Stimulated activated naive CD4-positive, alpha-beta T cell treated with Interleukin-2 at 50 U/mL for 16 hours (primary cell): ENCODE data around the gene SLC43A1.

Source experiments
- DNase-seq: peaks from one replicate; lab custom pipeline; 2025; lab: John Stamatoyannopoulos, UW

SLC43A1 gene

DNA sequence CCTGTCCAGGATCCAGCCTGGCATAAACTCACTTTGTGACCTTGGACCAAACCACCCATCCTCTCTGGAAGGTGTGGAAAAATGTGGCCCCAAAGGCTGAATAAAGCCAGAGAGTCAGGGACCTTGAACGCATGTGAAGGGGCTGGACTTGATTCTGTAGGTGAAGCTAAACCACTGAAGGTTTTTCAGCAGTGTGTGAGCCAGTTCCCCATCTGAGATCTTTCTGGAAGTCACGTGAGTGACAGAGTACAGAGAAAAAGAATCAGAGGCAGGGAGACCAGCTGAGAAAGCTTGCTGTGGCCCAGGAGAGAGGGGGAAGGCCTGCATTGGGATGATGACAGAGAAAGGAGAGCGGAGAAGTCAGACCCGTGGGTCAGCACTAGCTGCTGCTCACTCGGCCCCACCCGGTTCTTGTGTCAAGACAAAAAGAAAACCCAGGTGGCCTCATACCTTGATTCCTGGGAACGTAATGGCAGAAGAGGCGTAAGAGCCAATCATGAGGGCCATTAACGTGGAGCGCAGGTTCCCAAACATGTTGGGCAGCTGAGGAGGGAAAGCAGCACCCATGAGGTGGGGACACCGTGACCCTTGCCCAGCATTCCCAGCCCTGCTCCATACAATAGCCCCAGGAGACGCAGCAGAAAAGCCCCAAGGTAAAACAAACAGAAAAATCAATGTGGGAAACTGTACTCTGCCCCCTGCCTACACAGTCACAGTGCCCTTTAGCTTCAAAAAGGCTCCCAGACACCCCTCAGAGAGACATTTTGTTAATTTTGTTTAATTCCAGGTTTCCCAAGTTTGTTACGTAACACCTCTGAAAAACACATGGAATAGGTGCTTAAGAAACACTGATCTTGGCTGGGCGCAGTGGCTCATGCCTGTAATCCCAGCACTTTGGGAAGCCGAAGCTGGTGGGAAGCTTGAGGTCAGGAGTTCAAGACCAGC is 17.9 kb downstream of the SLC43A1 start:
- DNase-seq: no peak

DNA sequence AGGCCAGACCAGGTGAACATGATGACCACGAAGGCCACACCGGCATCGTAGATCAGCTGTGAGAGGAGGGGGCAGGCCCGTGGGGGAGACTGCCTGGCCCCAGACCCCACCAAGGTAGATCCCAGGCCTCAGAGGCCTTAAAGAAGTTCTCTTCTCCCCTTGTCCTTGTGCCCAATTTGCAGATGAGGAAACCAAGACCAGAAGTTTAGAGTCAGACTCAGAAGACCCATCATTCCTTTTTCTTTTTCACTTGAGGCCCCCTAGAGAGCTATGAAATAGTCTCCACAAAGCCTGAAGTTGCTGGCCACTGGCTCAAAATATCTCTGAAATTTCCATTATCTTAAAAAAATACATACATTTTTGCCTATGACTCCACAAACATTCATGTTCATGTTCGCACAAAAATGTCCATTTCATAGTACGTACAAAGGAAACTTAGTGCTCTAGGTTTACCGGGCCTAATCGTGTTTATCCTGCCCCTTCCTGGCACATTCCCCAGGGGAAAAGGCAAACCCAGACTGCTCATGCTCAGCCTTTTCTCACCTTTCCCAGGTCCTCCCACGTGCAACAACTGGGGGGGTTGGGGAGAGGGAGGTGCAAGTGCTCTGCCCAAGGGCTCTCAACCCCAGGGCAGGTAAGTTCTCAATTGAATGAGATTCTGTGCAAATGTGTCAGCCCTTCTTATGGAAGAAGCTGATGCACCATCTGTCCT is 19.2 kb downstream of the SLC43A1 start:
- DNase-seq: no peak

DNA sequence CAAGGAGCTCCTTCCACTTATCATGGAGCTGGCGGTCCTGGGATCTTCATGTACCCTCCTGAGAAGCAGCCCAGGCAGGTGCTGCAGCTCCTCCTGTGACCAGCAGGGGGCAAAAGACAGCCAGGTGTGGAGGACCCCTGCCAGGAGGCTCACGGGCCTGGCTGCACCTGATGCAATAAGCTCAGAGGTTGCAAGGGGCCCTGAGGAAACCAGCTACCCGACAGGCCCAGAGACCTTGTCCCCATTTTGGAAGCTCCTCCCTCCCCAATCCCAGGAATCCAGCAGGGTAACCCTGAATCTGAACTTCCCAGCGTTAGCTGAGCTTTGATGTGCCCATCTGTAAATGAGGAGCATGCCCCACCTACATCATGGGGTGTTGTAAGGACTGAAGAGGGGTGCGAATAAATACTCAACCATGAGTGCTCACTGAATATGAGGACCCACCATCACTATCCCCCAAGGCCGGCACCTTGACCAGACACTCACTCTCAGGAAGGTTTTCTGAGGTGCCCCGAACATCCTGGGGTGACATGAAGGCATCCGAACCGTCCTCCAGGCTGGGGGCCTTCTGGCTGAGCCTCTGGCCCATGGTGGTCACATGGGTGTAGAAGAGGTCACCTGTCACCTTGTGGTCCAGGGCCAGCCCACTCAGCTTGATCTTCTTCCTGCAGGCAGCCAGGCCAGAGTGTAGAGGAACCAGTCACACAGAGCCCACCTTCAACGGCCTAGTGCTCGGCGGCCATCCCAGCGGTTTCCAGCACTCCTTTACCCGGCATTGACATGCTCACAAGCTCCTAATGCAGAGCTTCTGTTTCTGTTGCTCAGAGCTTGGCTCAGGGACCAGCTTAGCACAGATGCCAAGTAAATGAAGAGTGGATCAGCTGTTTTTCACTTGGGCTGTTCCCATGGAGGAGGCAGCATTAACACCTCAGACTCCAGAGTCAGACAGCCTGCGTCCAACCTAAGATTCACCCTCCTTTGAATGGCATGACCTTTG is 21.7 kb downstream of the SLC43A1 start:
- peak; percentile 74 for DNase-seq

DNA sequence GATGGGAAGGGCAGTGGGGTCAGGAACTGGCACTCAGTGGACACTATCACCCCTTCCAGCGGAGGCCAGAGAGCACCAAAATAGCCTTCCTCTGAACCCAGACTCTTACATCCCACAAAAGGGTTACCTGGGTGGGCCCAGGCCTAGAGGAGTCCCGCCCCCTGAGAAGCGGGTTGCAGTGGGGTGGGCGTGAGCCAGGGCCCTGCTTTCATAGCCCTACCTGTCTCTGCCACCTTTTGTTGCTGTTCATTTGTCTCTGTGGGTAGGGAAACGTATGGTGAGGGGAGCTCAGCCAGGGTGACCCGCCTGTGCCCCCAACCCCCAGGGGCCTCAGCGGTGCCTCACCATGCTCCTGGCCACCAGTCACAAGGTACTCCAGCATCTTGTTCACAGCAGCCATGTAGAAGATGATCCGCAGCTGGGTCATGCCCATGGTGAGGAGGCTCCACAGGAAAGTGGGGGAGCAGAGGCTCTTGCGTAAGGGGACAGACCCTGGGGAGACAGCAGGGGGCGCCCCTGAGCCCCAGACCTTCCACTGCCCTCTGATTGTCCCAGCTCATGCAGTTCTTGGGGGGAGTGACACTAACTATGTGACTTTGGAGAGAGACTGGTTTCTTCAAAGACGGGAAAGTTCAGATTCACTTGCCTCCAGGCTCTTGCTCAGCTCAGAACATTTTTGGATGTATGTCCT is 24.0 kb downstream of the SLC43A1 start:
- peak; percentile 34 for DNase-seq

DNA sequence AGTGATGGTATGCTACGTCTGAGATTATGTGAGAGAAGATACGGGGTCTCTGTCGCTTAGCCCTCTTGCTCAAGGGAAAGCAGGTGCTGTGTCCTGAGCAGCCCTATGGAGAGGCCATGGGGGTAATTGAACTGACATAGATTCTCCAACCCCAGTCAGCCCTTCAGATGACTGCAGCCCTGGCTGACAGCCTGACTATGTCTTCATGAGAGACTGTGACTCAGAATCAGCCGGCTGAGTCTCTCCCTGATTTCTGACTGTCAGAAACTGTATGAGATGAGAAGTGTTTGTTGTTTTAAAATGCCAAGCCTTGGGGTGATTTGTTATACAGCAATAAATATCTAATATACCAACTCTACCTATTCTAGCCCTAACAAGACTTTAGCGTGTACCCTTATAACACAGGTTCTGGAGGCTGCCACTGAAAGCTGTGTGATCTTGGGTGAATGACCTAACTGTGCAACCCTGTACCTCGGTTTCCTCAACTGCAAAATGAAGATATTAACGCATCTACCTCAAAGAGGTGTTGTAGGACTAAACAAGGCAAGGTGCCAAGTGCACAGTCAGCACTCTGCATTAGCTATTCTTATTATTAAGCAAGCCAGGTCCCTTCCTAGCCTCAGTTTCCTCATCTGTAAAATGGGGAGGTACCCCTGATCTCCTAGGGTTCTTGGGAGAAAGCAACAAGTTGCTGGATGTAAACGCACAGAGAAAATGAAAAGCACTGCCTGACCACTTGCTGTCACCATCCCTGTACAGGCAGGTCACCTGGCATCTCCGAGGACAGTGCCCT is 24.9 kb downstream of the SLC43A1 start:
- no peak for DNase-seq

DNA sequence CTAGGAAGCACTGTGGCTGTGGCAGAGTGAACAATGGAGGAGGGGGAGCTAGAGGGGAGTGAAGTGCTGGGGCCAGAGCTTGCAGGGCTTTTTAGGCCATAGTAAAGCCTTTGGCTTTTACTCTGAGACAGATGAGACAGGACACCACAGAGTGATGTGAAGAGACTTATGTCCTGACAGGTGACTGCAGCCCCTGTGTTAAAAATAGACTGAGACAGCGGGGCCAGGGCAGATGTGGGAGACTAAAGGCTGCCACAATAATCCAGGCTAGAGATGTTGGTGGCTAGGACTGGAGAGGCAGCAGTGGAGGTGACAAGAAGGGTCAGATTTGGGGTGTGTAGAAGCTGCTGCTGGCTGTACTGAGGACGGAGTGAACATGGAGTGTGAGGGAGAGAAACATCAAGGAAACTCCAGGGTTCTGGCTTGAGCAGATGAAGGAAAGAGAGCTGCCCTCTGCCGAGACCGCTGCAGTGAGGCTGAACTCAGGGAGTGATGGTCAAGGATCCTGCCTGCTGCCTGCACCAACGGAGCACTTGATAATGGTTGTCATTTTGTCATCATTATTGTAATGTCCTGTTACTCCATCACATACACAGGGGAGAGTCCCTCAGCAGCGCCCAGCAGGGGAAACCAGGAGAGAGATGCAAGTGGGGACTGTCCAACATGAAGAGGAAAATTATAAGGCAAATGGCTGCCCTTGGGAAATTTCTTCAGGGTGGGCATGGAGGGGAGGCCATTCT is 27.4 kb downstream of the SLC43A1 start:
- no peak for DNase-seq

DNA sequence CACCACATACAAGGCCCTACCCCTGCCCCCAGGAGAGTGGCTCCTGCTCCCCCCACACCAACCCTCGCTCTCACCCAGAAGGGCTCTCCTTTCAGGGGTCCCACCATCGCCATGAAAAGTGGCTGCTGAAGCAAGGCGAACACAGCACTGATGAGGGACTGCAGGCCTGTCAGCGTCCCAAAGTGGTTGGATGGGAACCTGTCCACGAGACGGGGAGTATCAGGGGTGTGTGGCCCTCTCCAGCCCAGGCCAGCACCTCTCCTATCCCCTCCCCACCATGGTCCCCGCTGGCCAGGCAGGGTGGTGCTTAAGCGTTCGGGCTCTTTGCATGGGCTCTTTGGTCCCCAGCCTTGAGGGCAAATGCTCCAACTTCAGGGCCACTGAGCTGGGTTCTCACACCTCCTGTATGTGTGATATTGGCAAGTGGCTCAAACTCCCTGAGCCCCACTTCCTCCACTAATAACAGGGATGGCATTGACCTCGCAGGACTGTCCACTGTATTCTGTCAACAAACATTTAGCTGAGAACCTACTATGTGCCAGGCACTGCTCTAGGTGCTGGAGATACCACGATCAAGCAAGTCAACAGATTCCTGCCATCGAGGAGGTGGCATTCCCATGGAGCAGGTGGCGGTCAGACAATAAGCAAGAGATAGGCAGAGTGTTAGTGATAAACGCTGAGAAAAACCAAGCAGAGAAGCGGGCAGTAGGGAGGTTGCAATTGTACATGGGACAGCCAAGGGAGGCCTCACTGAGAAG is 28.3 kb downstream of the SLC43A1 start:
- no peak for DNase-seq

DNA sequence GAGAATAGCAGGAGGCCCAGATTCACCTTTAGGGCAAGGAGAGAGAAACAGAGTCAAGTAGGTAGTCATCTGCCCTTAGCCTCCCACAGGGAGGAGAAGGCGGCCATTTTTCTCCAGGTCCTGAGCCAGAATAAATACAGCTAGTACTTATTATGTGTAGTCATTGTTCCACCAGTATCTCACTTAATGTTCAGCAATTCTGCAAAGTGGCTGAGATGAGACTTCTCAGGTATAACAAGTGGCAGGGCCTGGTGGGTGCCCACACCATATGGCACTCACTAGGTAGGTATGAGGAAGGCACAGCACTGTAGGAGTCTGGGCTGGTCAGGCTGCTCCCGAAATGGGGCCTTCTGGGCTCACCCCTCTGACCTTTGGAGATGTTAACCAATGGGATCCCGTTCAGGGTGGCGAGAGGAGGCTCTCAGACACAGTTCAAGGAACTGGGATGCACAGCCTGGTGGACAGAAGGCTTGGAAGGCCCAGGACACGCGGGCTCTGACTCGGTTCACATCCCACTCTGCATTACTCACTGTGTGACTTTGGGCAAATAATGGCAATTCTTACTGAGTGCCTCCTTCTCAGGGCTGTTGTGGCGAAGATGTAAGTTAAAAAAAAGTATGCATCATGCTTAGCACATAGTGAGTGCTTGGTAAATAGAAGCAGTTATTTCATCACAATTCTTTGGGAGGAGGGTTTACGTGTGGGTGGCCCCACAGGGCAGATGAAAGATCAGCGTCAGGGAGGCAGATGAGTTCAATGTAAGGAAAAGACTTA is 30.1 kb downstream of the SLC43A1 start:
- no peak for DNase-seq

DNA sequence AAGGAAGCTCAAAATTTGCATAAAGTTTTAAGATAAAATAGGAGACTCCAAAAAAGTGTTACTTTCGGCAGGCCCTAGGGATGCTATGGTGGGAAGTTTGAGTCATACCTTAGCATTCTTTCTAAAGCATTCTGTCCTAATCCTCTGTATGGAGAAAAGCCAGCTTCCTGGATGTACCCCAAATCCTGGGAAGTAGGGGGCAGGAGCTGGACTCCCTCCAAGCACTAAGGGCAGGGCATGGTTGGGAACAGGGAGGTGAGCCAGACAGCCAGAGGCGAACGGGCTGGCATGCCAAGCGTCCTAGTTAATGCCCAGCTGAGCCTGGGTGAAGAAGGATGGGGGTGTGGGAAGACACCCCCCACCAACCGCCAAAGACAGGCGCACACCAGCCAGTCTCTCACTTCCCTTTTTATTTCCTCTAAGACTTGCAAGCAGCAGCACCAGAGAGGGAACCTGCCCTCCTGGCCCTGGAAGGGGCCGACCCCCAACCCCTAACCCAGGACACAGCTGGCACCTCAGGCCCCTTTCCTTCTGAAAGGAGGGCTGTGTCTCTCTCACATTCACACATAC is 31.3 kb downstream of the SLC43A1 start:
- no peak for DNase-seq

DNA sequence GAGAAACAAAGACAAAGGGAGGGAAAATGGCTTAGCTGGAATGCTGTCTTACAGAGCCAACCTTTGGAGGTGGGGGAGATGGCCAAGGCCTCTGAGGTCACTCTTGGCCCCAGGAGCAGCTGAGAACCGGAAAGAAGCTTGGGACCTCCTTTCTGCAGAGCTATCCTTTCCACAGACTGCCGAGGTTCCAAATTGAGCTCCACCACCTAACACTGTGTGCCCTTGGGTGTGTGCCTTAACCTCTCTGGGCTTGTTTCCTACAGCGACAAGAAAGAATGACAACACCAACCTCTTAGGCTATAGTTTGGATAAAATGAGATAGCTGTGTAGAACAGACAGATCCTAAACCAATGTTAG is 32.0 kb downstream of the SLC43A1 start:
- DNase-seq: no peak

DNA sequence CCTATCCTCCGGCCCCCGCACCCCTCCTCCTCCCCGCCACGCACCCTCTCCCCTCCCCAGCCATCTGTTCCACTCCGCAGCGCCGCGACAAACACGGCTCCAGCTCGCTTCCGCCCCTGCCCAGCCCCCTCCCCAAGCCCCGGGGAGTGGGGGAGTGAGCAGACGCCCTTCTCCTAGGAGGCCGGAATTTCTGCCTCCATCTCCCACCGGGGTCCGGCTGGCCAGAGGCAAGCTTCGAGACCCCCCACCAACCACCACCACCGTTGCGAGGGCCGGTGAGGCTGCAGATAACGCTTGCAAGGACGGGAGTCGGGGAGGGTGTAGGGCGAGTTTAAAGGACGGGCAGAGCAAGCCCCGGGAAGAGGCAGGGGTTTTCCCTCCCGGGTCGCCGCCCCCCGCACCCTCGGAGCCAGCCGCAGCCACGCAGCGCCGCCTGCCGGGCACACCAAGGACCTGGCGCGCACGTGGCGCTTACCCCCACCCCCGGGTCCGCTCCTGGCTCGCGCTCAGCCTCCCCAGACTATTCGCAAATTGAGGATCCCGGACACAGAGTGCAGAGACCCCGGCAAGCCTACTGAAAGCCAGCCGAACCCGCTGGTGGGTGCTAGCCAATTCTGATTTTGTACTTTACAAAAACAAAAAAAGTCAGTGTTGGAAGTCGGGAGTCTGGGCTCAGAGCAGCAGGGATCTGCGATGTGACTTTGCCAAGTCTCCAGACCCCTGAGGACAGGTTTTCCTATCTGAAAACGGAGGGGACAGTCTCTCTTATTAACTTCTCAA is 32.5 kb downstream of the SLC43A1 start:
- peak; percentile 59 for DNase-seq

DNA sequence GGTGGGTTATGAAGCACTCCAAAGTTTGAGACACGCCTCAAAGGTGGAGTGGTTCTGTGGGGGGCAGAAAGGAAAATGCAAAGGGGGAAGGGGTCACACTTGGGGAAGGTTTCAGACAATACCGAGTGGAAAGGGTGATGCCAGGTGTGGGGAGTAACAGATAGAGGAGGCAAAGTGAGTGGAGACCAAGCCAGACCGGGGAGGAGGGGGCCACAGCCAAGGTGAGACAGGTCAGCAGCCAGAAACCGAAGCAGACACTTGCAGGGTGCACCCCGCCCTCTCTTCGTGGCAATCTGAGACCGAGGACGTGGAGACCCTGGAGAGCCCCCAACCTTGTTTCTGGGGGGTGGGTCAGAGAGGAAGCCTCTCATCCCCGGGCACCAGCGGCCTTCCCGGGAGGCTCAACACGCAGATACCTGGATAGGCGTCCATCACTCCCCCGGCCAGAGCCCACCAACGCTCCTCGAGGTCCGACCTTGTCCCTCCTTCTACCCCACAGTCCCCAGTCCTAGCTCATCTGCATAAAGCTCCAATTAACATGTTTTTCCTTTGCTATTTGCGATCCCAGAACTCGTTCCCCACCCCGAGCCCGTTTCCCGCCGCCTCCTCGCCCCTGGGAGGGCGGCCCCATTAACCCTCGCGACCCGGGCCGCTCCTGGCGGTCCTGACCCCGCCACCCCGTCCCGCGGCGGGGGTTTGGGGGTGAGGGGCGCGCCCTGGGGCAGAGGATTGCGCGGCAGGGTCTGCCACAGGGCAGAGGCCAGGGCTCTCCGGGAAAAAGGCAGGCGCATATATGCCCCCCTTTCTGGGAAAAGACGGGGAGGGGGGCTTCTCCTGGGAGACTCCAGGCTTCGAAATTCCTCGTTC is 33.4 kb downstream of the SLC43A1 start:
- no peak for DNase-seq

DNA sequence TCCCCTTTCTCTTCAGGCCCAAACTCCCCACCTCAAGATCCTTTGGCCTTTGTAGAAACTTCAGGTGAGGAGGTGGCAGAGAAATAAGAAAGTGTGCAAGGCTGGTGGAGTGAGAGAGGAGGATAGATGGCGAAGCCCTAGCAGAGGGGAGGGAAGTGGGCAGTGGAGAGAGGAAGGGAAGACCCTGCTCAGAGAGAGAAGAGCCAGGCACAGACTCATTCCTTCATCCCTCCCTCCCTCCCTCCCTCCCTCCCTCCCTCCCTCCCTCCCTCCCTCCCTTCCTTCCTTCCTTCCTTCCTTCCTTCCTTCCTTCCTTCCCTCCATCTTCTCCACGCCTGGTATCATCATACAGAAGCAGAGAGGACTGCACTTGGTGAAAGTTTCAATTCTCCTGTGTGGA is 34.2 kb downstream of the SLC43A1 start:
- DNase-seq: no peak

DNA sequence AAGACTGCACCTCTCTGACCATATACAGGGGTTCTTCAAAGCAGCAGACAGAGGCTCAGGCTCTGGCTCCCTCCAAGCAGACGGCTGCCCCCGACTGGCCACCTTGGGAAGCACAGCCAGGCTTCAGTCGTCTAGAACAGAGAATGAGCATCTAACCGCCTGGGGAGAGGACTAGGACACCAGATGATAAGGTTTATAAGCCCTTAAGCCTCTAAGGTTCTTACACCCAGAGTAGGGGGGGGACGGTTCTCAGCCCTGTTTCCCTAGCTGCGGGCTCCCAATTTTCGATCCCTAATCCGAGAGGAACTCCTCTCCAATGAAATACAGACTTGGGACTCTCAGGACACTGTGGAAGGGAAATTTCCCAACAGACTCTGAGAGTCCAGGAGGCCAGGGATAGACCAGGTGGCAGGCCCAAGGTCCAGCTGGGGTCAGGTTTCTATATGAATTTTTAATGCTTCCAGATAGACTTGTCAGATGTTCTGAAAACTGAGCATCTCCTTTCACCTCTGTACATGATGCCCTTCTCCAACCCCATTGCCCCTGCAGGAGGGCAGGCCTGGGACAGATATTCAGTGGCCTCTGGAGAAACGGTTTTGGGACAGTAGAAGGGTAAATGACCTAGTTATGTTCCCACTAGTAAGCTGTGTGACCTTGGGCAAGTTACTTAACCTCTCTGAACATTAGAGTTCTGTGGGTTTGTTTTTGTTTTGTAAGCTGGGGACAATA is 34.9 kb downstream of the SLC43A1 start:
- peak; percentile 57 for DNase-seq

DNA sequence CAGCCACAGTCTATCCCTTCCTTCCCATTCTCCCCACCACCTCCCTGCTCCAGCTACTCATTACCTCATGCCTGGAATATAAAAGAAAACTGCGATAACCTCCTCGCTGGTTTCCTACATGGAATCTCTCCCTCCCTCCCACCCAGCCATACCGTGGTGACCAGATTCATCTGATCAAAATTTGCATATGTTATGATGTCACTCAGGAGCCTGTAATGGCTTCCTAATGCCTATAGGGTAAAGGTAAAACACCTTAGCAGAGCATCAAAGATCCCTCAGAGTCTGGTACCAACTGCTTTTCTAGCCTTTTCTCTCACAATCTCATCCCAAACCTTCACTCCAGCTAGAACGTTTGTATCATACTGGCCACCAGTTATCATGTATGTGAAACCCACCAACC is 35.6 kb downstream of the SLC43A1 start:
- DNase-seq: no peak
